Caco-2 (cell line): ENCODE data around the gene RND2. TPM values are rescaled to one million over a fixed set of nuclear protein-coding genes. Genes with fewer than 3 reads are reported as not detected.
A peak's percentile ranks its signal among the peaks of the same experiment; 100 is the strongest.

Experiments
- BruUV-seq: library from RNA; stranded (reverse); fragments of 400-500 nt; replicated peaks from 2 replicates; lab custom pipeline; 2021; lab: Mats Ljungman, UMichigan
- CTCF ChIA-PET: fragments of 300-600 bp; sonication (Branson Sonifier 250); formaldehyde crosslinking; loops from one replicate; lab custom pipeline; 2022; ENCODE audit warnings: antibody characterized with exemption; lab: Charles Lee
- POLR2A ChIA-PET: fragments of 300-600 bp; sonication (Branson Sonifier 250); formaldehyde crosslinking; loops from one replicate; lab custom pipeline; 2022; ENCODE audit warnings: antibody characterized with exemption; lab: Charles Lee
- DNase-seq, 2 experiments: peaks; one replicate each; pipeline versions ENCODE4 v3.0.0 to v3.0.0-alpha.2; 2020 to 2022
- H3K27me3 ChIP-seq: replicated peaks from 2 replicates; pipeline ENCODE4 v1.6.0; 2011; ENCODE audit warnings: low read length; ENCODE audit not compliant: control insufficient read depth, insufficient read depth
- H3K36me3 ChIP-seq: 2 replicates; pipeline ENCODE4 v1.5.1; 2011; ENCODE audit warnings: low read length; ENCODE audit not compliant: control insufficient read depth, insufficient read depth
- H3K4me1 ChIP-seq: fragments of 250-450 bp; sonication (Bioruptor Pico); 2 replicates; pipeline ENCODE4 v1.5.1; 2020; ENCODE audit warnings: mild to moderate bottlenecking
- H3K4me3 ChIP-seq: 2 replicates; pipeline ENCODE4 v1.5.1; 2011; ENCODE audit warnings: low read depth, mild to moderate bottlenecking, control low read depth, low read length
- H3K9me3 ChIP-seq: fragments of 250-450 bp; sonication (Bioruptor Pico); 2 replicates; pipeline ENCODE4 v1.5.1; 2020; ENCODE audit warnings: mild to moderate bottlenecking, moderate library complexity
- H3K27ac Mint-ChIP-seq: one replicate; pipeline ENCODE4 v1.8.0; 2022; ENCODE audit warnings: mixed read lengths; ENCODE audit not compliant: unreplicated experiment
- H3K27me3 Mint-ChIP-seq: one replicate; pipeline ENCODE4 v1.8.0; 2022; ENCODE audit warnings: mixed read lengths; ENCODE audit not compliant: insufficient read depth, unreplicated experiment
- H3K36me3 Mint-ChIP-seq: one replicate; pipeline ENCODE4 v1.8.0; 2022; ENCODE audit warnings: mild to moderate bottlenecking, mixed read lengths; ENCODE audit not compliant: insufficient read depth, unreplicated experiment
- H3K4me1 Mint-ChIP-seq: one replicate; pipeline ENCODE4 v1.8.0; 2022; ENCODE audit warnings: low read depth, mixed read lengths; ENCODE audit not compliant: unreplicated experiment
- H3K4me3 Mint-ChIP-seq: one replicate; pipeline ENCODE4 v1.8.0; 2022; ENCODE audit warnings: mild to moderate bottlenecking, moderate library complexity, mixed read lengths; ENCODE audit not compliant: unreplicated experiment
- H3K9me3 Mint-ChIP-seq: one replicate; pipeline ENCODE4 v1.8.0; 2022; ENCODE audit warnings: mixed read lengths; ENCODE audit not compliant: unreplicated experiment
- intact Hi-C: fragments of 100-400 bp; cut with micrococcal nuclease; formaldehyde crosslinking; loops from one replicate; pipeline ENCODE4 v1.10.0; 2022; ENCODE audit not compliant: unreplicated experiment
- total RNA-seq: library from RNA; stranded (reverse); gene quantifications from 2 replicates; pipeline ENCODE4 v1.2.3, GENCODE V29; 2022
- TF ChIP-seq, protein P1 (sequence below), 2 experiments: fragments of 200-600 bp in 1 of 2; IDR thresholded peaks; 1 replicate in 1 of 2; 2 replicates in 1 of 2; pipeline versions ENCODE4 v1.5.1 to v1.8.0; 2011 to 2022; ENCODE audit warnings: antibody characterized with exemption in 1 of 2, control low read depth in 1 of 2, inconsistent platforms in 1 of 2, low read depth in 1 of 2, low read length in 1 of 2, mild to moderate bottlenecking in 1 of 2, moderate library complexity in 1 of 2; ENCODE audit not compliant: insufficient read depth in 1 of 2, severe bottlenecking in 1 of 2, unreplicated experiment in 1 of 2

RND2 gene
- total RNA-seq, 1 experiment from 2014 or later = 1.2 TPM

DNA sequence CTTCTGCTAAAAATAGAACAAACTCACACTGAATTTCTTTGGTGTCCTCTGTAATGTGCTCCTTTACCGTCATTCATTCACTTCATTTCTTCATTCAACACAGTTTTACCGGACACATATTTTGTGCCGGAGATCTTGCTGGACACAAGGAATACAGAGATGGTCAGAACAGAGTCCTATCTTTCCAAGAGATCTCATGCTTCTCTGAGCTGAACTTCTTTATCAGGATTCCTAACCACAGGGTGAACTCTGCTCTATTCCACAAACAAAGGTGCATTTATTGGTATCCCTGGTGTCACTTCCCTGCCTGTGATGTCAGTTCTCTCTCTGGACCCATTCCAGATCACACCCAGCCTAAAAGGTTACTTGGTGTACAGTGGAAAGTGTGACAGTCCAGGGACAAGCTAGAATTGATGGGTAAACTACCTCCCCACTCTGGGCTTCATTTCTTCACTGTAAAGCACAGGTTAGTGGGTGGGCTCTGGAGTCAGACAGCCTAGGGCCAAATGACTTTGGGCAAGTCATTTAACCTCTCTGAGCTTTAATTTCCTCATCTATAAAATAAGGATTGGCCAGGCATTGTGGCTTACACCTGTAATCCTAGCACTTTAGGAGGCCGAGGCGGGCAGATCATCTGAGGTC lies 14.2 kb upstream of the RND2 start:
- Mint-ChIP-seq H3K9me3 (no peaks in the 10 kb centered on the region), H3K27ac (peak overlapping the region; percentile 78), H3K36me3 (peaks cover 29% of the 10 kb centered on the region), H3K4me3 (peak overlapping the region; percentile 14), H3K27me3 (no peaks in the 10 kb centered on the region), H3K4me1 (peaks cover 17% of the 10 kb centered on the region)
- H3K4me1 ChIP-seq = peaks cover 20% of the 10 kb centered on the region
- ChIA-PET POLR2A (interaction anchor here (0.9 to 4.1 kb wide), 2 partner anchors 12 to 357 kb away, joined by 3 to 37 read pairs; partner anchors contain the start of gene RPL27), CTCF (interaction anchor here (0.6 to 1.9 kb wide), 3 partner anchors 13 to 163 kb away, joined by 3 to 8 read pairs (median 5); partner anchors contain the start of gene RPL27)
- H3K9me3 ChIP-seq = no peaks in the 10 kb centered on the region
- no peaks in the 10 kb centered on the region for H3K27me3 ChIP-seq
- intact Hi-C loops = no loop called here
- peak; percentile 50 to 71 for DNase-seq
- no peak overlapping the region for H3K4me3 ChIP-seq
- no TSS peak for BruUV-seq
- H3K36me3 ChIP-seq = no peaks in the 10 kb centered on the region; the same call in 1 of the 2 replicates
- TF ChIP-seq, protein P1, sequence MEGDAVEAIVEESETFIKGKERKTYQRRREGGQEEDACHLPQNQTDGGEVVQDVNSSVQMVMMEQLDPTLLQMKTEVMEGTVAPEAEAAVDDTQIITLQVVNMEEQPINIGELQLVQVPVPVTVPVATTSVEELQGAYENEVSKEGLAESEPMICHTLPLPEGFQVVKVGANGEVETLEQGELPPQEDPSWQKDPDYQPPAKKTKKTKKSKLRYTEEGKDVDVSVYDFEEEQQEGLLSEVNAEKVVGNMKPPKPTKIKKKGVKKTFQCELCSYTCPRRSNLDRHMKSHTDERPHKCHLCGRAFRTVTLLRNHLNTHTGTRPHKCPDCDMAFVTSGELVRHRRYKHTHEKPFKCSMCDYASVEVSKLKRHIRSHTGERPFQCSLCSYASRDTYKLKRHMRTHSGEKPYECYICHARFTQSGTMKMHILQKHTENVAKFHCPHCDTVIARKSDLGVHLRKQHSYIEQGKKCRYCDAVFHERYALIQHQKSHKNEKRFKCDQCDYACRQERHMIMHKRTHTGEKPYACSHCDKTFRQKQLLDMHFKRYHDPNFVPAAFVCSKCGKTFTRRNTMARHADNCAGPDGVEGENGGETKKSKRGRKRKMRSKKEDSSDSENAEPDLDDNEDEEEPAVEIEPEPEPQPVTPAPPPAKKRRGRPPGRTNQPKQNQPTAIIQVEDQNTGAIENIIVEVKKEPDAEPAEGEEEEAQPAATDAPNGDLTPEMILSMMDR (IDR thresholded peaks at IDR 0.05; ENCODE audit: insufficient read depth in 1 of 2, low read depth in 1 of 2, low read length in 1 of 2, severe bottlenecking in 1 of 2, unreplicated experiment in 1 of 2) = no peak

DNA sequence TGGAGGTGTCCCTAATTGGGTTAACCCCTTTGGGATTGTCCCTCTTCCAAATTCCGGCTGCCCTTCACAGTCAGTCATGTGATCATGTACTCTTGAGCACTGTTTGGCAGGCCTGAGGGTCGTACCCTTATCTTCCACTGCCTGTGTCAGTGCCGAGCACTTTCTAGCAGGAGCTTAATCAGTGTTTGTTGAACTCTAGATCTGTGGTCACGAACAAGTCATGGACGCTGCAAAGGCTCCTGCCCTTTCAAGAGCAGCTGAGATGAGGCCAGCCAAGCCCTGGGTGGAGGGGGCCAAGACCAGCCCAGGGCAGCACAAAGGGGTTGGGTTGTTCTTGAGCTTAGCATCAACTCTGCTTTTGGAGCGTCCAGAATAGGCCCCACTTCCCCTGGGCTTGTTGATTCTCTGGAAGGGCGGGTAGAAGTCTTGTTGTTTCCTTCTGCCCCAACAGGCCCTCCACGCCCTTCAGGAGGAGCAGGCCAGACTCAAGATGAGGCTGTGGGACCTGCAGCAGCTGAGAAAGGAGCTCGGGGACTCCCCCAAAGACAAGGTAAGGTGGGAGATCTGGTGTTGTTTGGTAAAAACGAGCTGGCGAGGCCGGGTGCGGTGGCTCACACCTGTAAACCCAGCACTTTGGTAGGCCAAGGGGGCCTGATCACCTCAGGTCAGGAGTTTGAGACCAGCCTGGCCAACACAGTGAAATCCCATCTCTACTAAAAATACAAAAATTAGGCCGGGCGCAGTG lies 13.1 kb upstream of the RND2 start:
- ChIA-PET POLR2A (interaction anchor here (4.1 kb wide), 1 partner anchor 14 kb away, joined by 37 read pairs; the partner anchor contains the start of gene RPL27), CTCF (no interaction called here)
- BruUV-seq = no TSS peak
- no peak for DNase-seq
- Mint-ChIP-seq H3K9me3 (no peaks in the 10 kb centered on the region), H3K4me1 (peaks cover 17% of the 10 kb centered on the region), H3K27ac (peak overlapping the region; percentile 37), H3K4me3 (no peak overlapping the region), H3K27me3 (no peaks in the 10 kb centered on the region), H3K36me3 (peaks cover 22% of the 10 kb centered on the region)
- Histone ChIP-seq H3K9me3 (no peaks in the 10 kb centered on the region), H3K4me3 (no peak overlapping the region), H3K4me1 (peaks cover 20% of the 10 kb centered on the region), H3K27me3 (no peaks in the 10 kb centered on the region), H3K36me3 (no peaks in the 10 kb centered on the region)
- intact Hi-C loops = no loop called here
- TF ChIP-seq, protein P1 (IDR thresholded peaks at IDR 0.05; ENCODE audit: insufficient read depth in 1 of 2, low read depth in 1 of 2, low read length in 1 of 2, severe bottlenecking in 1 of 2, unreplicated experiment in 1 of 2) = no peak

DNA sequence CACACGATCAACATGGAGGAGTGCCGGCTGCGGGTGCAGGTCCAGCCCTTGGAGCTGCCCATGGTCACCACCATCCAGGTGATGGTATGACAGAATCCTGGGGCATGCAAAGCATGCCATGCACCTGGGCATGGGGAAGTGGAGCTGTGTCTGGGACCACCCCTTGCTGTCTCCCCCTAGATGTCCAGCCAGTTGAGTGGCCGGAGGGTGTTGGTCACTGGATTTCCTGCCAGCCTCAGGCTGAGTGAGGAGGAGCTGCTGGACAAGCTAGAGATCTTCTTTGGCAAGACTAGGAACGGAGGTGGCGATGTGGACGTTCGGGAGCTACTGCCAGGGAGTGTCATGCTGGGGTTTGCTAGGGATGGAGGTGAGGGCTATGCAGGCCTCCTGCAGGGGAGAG lies 11.7 kb upstream of the RND2 start:
- Mint-ChIP-seq H3K4me3 (no peak overlapping the region), H3K27me3 (no peaks in the 10 kb centered on the region), H3K9me3 (no peaks in the 10 kb centered on the region), H3K4me1 (peaks cover 17% of the 10 kb centered on the region), H3K27ac (no peak overlapping the region), H3K36me3 (peaks cover 19% of the 10 kb centered on the region)
- intact Hi-C loops = no loop called here
- ChIA-PET CTCF (interaction anchor here (0.6 kb wide), 1 partner anchor 97 kb away, joined by 3 read pairs; no protein-coding TSS in a partner anchor), POLR2A (interaction anchor here (4.1 kb wide), 1 partner anchor 15 kb away, joined by 37 read pairs; the partner anchor contains the start of gene RPL27)
- TF ChIP-seq, protein P1 (IDR thresholded peaks at IDR 0.05; ENCODE audit: insufficient read depth in 1 of 2, low read depth in 1 of 2, low read length in 1 of 2, severe bottlenecking in 1 of 2, unreplicated experiment in 1 of 2) = no peak
- BruUV-seq = no TSS peak
- DNase-seq = no peak
- Histone ChIP-seq H3K9me3 (no peaks in the 10 kb centered on the region), H3K4me1 (peaks cover 20% of the 10 kb centered on the region), H3K4me3 (no peak overlapping the region), H3K27me3 (no peaks in the 10 kb centered on the region), H3K36me3 (no peaks in the 10 kb centered on the region)
